ENCODE results near the gene ARL4D.
A peak's percentile ranks its signal among the peaks of the same experiment; 100 is the strongest.
"Not testable (repeated sequence)": the region's sequence is repeated elsewhere in the genome, so short reads cannot be mapped to it uniquely, and the experiment has no call there.

ARL4D gene

GRCh38 chr17:43398724-43399595, at the start of gene ARL4D:
Gene ARL4D (plus strand): TSS chr17:43398993. CDS start chr17:43399733, 740 bp downstream.
- peak; percentile 93 for DNase-seq (ENCODE audit: low read depth, low spot score)

GRCh38 chr17:43349142-43349541, 49.7 kb upstream of the ARL4D start:
- no peak for DNase-seq (ENCODE audit: low read depth, low spot score)

GRCh38 chr17:43350888-43351361, 47.9 kb upstream of the ARL4D start:
- no peak for DNase-seq (ENCODE audit: low read depth, low spot score)

GRCh38 chr17:43351691-43352090, 47.1 kb upstream of the ARL4D start:
- no peak for DNase-seq (ENCODE audit: low read depth, low spot score)

GRCh38 chr17:43352579-43353331, 46.0 kb upstream of the ARL4D start:
- DNase-seq (ENCODE audit: low read depth, low spot score): no peak

- DNase-seq (ENCODE audit: low read depth, low spot score): no peak
These were observed 45.4 kb upstream of the ARL4D start for GRCh38 chr17:43353393-43353792.

GRCh38 chr17:43354371-43354770, 44.4 kb upstream of the ARL4D start:
- DNase-seq (ENCODE audit: low read depth, low spot score): no peak

GRCh38 chr17:43356450-43356849, 42.3 kb upstream of the ARL4D start:
- no peak for DNase-seq (ENCODE audit: low read depth, low spot score)

- peak; percentile 82 for DNase-seq (ENCODE audit: low read depth, low spot score)
These were observed 41.8 kb upstream of the ARL4D start for GRCh38 chr17:43356999-43357398.

GRCh38 chr17:43359469-43360110, 39.2 kb upstream of the ARL4D start:
- DNase-seq (ENCODE audit: low read depth, low spot score): no peak

GRCh38 chr17:43360376-43360738, 38.4 kb upstream of the ARL4D start:
- DNase-seq (ENCODE audit: low read depth, low spot score): peak; percentile 79

GRCh38 chr17:43360739-43361505, 37.9 kb upstream of the ARL4D start:
- DNase-seq (ENCODE audit: low read depth, low spot score): peak; percentile 98

GRCh38 chr17:43363181-43363925, 35.4 kb upstream of the ARL4D start:
- DNase-seq (ENCODE audit: low read depth, low spot score): no peak

GRCh38 chr17:43363926-43364285, 34.9 kb upstream of the ARL4D start:
- DNase-seq (ENCODE audit: low read depth, low spot score): no peak

- no peak for DNase-seq (ENCODE audit: low read depth, low spot score)
These were observed 33.4 kb upstream of the ARL4D start for GRCh38 chr17:43365356-43365755.

- not testable (repeated sequence) for DNase-seq (ENCODE audit: low read depth, low spot score)
These were observed 32.9 kb upstream of the ARL4D start for GRCh38 chr17:43365921-43366320.

- peak; percentile 51 for DNase-seq (ENCODE audit: low read depth, low spot score)
These were observed 31.7 kb upstream of the ARL4D start for GRCh38 chr17:43366891-43367736.

- peak; percentile 84 for DNase-seq (ENCODE audit: low read depth, low spot score)
These were observed 31.0 kb upstream of the ARL4D start for GRCh38 chr17:43367737-43368242.

GRCh38 chr17:43368740-43369506, 29.9 kb upstream of the ARL4D start:
- DNase-seq (ENCODE audit: low read depth, low spot score): peak; percentile 82

Measured in astrocyte of the hippocampus (primary cell).